TTC549 (cell line): ENCODE measurements around the gene JMJD6.
A peak's percentile ranks its signal among the peaks of the same experiment; 100 is the strongest.

ENCODE experiments used
- FAIRE-seq: peaks from 2 replicates; lab custom pipeline; 2012; peaks lifted over from hg19 to GRCh38; lab: Jason Lieb, UNC

JMJD6 gene

DNA sequence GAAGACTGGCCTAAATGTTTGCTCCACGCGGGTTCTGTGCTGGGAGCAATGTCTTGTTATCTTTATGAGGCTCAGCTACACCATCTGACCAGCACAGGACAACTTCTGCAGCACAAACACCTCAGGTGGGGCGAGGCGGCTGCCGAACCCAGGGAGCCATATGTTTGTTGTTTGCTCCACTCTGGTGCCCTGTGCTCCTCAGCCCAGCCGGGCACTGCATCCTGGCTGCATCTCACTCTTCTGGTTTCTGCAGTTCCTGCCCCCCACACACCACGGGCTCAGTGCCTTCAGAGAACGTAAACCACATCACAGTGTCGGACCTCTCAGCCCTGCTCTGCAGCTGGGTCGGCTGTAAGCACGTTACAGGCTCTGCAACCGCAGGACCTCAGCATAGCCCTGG is 48.1 kb downstream of the JMJD6 start:
- no peak for FAIRE-seq

DNA sequence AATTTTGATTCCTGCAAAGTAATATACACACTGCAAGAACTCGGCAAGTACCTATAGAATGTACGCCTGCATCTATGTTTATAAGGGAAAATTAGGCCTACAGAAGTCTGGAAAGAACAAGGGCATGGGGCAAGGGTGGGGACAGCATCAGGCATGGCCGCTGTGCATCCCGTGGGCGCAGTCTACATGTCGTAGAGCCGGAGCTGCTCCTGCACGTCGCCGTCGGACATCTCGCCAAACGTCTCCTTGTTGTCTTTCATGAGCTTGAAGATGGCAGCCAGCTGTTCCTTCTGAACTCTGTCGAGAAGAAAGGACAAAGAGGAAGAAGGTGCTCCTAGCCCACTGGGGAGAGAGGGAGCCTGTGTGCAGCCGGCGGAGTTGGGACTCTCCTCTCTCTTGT is 49.0 kb downstream of the JMJD6 start:
- FAIRE-seq, result no peak

DNA sequence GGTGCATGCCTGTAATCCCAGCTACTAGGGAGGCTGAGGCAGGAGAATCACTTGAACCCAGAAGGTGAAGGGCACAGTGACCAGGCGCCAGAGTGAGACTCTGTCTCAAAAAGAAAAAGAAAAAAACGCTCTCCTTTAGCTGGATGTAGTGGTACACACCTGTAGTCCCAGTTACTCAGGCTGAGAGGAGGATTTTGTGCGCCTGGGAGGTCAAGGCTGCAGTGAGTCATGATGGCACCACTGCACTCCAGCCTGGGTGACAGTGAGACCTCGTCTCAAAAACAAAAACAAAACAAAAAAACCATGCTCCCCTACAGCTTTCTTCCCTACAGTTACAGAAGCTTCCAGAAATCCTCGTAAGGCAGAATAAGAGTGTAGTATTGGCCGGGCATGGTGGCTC is 49.8 kb downstream of the JMJD6 start:
- FAIRE-seq, result no peak

DNA sequence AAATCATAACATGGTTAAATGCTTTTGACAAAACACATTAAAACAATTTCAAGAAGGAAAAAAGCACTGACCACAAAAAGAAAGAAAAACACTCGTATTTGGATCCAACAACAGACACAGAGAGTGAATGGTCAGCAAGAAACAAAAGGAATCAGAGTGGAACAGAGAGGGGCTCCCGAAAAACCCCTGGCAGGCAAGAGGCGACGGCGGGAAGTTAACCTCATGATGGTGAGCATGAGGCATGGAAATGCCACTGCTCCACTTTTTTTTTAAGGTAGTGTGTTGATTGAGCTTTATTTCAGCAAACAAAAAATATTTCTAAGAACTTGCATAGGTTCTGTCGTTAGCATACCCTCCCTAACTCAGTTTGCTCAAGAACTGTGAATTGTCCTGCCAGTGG is 50.8 kb downstream of the JMJD6 start:
- FAIRE-seq, result no peak

DNA sequence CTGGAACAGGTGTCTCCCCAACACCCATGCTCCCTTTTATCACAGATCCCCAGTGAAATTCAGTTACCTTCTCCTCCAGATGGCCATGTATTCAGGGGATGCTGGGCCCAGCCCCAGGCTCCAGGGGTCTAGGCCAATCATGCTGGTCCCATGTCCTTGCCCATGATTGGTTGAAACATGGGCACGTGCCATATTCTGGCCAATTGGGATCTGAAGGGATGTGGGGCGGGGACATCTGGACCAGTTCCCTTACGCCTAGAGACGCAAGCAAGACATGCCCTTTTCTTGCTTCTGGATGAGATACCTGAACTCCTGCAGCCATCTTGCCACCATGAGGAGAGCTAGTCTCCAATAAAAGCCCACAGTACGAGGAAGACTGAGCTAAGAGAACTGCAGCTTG is 51.8 kb downstream of the JMJD6 start:
- FAIRE-seq, result no peak

DNA sequence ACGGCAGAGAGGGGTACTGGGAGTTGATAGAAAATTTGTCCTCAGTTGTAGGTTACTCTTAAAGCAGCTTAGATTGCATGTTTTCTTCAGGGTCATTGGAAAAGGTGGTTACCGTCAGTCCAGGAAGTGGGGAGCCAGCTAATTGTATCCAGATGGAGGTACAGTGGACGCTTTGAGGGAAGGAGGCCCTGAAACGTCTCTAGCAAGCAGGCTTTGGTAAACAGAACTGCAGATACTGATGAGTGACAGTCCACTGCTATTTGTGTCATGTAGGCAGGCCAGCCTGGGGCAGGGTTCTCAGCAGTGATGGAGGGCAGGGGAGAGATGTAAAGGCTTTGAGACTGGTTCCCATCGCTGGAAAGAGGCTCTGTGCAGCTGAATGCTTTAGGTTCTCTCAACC is 52.7 kb downstream of the JMJD6 start:
- no peak for FAIRE-seq

DNA sequence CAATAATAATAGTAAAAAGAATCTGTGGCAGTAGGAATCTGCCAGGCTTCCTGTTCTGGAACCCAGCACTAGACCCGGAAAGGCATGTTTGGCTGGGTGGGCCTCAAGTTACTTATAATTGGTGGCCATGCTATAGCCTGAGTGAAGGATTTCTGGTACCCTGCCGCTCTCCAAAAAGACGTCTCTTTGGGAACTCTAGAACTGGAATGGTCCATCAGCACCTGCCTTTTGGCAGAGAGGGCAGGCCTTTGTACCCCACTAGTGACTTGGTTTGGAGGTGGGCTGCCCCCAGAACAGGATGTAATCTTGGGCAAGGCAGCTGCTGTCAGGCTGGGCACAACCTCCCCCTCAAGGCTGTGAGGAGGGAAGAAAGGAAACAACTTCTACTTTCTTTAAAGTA is 53.5 kb downstream of the JMJD6 start:
- FAIRE-seq, result no peak

DNA sequence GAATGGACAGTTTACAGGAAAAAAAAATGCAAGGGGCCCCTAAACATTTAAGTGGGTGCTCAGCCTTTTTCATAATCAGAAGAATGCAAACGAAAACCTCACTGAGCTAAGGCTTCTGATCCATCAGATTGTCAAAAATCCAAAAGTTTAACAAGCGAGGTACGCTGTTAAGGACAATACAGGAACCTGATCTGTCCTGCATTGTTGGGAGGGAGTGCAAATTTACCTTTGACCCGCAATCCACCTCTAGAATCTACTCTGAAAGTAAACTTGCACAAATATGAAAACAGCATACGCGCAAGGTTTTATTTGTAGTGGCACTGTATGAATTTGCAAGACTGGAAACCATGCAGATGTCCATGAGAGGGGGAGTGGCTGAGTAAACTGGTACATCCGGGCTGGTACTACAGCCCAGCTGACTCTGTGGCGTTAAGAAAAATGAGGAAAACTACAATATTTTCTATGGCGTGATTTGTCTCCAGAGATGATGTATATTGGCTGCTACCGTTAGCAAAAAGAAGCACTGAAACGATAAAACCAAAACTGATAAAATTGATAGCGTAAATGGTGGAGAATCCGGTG is 54.0 kb downstream of the JMJD6 start:
- no peak for FAIRE-seq

DNA sequence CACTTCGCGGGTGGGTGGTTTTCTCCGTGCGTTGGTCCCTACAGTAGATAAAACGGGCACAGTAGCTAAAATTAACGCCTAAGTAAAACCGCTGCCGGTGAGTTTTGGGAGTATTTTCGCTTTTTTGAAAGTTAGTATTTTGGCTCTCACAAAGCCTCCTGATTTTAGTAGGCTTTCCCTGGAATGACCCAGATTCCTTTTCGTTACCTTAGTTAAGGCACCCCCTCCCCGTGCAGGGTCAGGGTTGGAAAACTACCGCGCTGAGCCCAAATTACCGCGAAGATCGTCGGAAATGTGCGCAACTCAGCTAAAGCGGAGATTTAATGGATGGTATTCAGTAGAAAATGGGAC is 54.5 kb downstream of the JMJD6 start:
- FAIRE-seq, result no peak

DNA sequence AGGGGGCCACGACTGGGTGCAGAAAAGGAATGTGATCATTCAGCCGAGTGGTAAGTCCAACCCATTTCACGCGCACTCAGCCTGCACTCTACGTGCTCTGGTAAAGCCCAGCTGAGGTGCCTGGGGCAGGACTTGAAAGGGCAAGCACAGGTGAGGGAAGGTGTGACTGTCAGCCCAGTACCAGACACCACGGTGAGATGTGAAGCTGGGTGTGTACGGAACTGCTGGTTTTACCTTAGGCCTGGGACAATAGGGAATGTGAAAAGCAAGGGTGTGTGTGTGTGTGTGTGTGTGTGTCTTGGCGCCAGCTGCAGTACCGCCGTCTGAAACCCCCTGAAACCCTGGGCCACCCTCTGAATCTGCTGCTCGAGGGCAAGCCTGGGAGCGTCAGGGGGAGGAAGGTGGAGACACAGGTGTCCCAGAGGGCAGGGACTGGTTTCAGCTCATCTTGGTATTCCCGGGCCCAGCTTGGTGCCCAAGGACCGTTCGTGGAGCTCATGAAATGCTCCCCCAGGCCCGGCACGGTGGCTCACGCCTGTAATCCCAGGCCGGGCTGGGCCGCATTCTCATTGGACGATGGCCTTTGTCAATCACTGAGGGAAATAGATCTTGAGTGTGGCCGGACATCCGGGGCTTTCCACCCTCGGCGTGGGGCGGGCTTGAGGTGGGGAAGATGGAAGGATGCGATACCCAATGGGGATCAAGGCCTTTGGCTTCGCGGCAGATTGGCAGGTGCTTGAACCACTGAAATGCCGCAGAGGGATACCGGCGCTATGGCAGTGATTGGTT is 55.1 kb downstream of the JMJD6 start:
- FAIRE-seq, result peak; percentile 92

DNA sequence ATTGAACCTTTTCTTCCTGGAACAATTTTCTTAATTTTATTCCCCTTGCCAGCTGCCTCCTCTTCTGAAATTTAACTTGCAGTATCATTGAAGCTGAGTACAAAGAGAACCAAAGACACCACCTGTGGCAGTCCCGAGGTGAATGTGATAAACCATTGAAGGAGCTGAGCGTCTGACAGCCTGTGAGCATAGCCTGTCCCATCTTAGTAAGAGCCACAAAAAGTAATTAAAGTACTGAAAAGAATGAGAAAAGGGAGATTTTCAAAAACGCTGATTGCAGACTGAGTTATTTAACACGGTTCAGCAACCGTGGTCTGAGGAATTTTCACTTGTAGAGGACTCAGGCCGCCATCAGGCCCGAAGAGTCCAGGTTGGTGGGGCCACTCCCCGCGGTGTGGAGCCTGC is 55.7 kb downstream of the JMJD6 start:
- no peak for FAIRE-seq

DNA sequence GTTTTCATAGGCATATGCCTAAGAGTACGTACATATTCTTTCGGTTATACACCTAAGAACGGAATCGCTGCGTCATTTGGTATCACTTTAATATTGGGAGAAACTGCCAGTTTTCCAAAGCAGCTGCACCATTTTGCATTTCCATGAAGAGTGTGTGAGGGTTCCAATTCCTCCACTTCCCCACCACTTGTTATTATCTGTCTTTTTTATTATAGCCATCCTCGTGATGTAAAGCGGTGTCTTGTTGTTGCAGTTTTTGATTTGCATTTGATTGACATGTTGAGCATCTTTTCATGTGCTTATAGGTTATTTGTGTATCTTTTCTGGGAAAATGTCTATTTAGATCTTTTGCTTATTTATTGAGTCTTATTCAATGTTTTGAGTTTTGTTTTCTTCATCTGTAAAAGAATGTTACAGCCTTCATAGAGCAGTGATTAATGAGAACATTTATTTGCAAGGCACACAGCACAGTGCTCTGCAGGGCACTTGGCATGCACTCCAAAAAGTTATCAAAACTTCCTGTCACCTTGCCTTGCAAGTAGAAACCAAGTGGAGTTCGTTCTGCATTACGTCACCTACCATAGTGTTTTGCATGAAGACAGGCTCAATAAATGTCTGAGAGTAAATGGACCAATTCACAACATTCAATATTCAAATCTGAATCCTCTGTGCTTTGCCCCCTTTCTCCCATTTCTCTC is 56.2 kb downstream of the JMJD6 start:
- no peak for FAIRE-seq
